Nephron progenitor cell (in vitro differentiated cells): Measurements from ENCODE around the gene TEX10.

ENCODE experiments used
- DNase-seq: peaks from one replicate; pipeline ENCODE4 v3.0.0; 2021
- H3K27ac Mint-ChIP-seq: 2 replicates; pipeline ENCODE4 v1.8.0; 2021; ENCODE audit warnings: mild to moderate bottlenecking, moderate library complexity, mixed read lengths
- H3K27me3 Mint-ChIP-seq: 2 replicates; pipeline ENCODE4 v1.8.0; 2021; ENCODE audit warnings: mild to moderate bottlenecking, low read depth, mixed read lengths; ENCODE audit not compliant: poor library complexity
- H3K36me3 Mint-ChIP-seq: 2 replicates; pipeline ENCODE4 v1.8.0; 2021; ENCODE audit warnings: low read depth, mixed read lengths
- H3K4me1 Mint-ChIP-seq: 2 replicates; pipeline ENCODE4 v1.8.0; 2021; ENCODE audit warnings: mixed read lengths
- H3K4me3 Mint-ChIP-seq: 2 replicates; pipeline ENCODE4 v1.8.0; 2021; ENCODE audit warnings: mild to moderate bottlenecking, moderate library complexity, mixed read lengths
- H3K9me3 Mint-ChIP-seq: 2 replicates; pipeline ENCODE4 v1.8.0; 2021; ENCODE audit warnings: mild to moderate bottlenecking, moderate library complexity, mixed read lengths
- TF ChIP-seq, protein P1 (sequence below): fragments of 200-600 bp; sonication (generic); IDR thresholded peaks from 2 replicates; pipeline ENCODE4 v1.5.0; 2021; ENCODE audit warnings: antibody characterized with exemption

Gene TEX10

GRCh38 chr9:100282388-100282719 lies 70.4 kb downstream of the TEX10 start:
- Mint-ChIP-seq H3K27me3 (no peaks in the 10 kb centered on the region), H3K27ac (peak overlapping the region; percentile 60), H3K9me3 (peaks cover 34% of the 10 kb centered on the region), H3K4me1 (peaks cover 12% of the 10 kb centered on the region), H3K36me3 (peaks cover 89% of the 10 kb centered on the region), H3K4me3 (no peak overlapping the region)
- TF ChIP-seq, protein P1, sequence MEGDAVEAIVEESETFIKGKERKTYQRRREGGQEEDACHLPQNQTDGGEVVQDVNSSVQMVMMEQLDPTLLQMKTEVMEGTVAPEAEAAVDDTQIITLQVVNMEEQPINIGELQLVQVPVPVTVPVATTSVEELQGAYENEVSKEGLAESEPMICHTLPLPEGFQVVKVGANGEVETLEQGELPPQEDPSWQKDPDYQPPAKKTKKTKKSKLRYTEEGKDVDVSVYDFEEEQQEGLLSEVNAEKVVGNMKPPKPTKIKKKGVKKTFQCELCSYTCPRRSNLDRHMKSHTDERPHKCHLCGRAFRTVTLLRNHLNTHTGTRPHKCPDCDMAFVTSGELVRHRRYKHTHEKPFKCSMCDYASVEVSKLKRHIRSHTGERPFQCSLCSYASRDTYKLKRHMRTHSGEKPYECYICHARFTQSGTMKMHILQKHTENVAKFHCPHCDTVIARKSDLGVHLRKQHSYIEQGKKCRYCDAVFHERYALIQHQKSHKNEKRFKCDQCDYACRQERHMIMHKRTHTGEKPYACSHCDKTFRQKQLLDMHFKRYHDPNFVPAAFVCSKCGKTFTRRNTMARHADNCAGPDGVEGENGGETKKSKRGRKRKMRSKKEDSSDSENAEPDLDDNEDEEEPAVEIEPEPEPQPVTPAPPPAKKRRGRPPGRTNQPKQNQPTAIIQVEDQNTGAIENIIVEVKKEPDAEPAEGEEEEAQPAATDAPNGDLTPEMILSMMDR: no peak
- no peak for DNase-seq

- Mint-ChIP-seq H3K9me3 (peaks cover 31% of the 10 kb centered on the region), H3K4me1 (peaks cover 12% of the 10 kb centered on the region), H3K4me3 (no peak overlapping the region), H3K27ac (peak overlapping the region; percentile 60), H3K27me3 (no peaks in the 10 kb centered on the region), H3K36me3 (peaks cover 89% of the 10 kb centered on the region)
- TF ChIP-seq, protein P1: no peak
- DNase-seq: no peak
Measured at GRCh38 chr9:100281676-100282387, 70.9 kb downstream of the TEX10 start.

- Mint-ChIP-seq H3K4me3 (no peak overlapping the region), H3K36me3 (peaks cover 89% of the 10 kb centered on the region), H3K27ac (no peak overlapping the region), H3K4me1 (peaks cover 12% of the 10 kb centered on the region), H3K9me3 (peaks cover 23% of the 10 kb centered on the region), H3K27me3 (no peaks in the 10 kb centered on the region)
- DNase-seq: no peak
- TF ChIP-seq, protein P1: no peak
Measured at GRCh38 chr9:100281066-100281465, 71.7 kb downstream of the TEX10 start.

GRCh38 chr9:100277166-100277979 lies 75.4 kb downstream of the TEX10 start:
- H3K27ac Mint-ChIP-seq: no peak overlapping the region
- no peaks in the 10 kb centered on the region for H3K27me3 Mint-ChIP-seq
- H3K4me1 Mint-ChIP-seq: peaks cover 12% of the 10 kb centered on the region
- no peaks in the 10 kb centered on the region for H3K9me3 Mint-ChIP-seq
- DNase-seq: no peak
- no peak overlapping the region for H3K4me3 Mint-ChIP-seq
- TF ChIP-seq, protein P1: no peak
- peaks cover 88% of the 10 kb centered on the region for H3K36me3 Mint-ChIP-seq

- no peak overlapping the region for H3K4me3 Mint-ChIP-seq
- no peaks in the 10 kb centered on the region for H3K9me3 Mint-ChIP-seq
- DNase-seq: no peak
- no peaks in the 10 kb centered on the region for H3K4me1 Mint-ChIP-seq
- peaks cover 52% of the 10 kb centered on the region for H3K36me3 Mint-ChIP-seq
- TF ChIP-seq, protein P1: no peak
- H3K27me3 Mint-ChIP-seq: no peaks in the 10 kb centered on the region
- H3K27ac Mint-ChIP-seq: no peak overlapping the region
Measured at GRCh38 chr9:100269656-100270055, 83.1 kb downstream of the TEX10 start.
